ENCODE data around the gene SMARCD3.

DNA sequence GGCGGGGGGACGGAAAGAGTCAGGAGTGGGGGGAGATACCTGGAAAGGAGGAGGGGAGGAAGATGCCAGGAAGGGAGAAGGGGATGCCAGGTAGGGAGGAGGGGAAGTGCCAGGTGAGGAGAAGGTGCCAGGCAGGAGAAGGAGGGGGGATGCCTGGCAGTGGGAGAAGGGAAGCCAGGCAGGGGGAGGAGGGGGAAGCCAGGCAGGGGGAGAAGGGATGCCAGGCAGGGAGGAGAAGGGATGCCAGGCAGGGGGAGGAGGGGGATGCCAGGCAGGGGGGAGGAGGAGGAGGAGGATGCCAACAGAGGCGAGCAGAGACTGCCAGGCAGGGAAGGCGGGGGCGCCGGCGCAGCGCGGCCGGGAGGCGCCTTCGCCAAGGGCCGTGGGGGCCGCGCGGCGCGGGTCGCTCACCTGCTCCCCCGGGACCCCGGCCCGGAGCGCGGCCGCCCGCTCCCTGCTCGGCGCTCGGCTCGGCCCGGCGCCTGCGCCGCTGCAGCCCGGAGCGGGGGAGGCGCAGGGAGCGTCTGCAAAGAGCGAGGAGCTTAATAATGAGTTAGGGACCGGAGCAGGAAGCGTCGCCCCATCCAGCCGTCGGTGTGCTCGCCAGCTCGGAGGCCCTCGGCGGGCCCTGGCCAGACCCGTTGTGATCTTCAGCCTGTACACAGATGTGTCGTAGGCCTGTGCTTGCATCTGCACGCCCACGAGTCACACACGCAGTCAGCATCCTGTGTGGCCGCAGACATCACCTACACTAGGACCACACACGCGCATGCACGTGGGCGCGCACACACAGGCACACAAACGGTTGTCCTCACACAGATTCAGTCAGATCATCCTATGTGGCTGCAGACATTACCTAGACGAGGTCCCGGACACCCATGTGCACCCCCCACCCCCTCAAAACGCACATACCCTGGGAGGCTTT is 28.4 kb upstream of the SMARCD3 start:
- TF ChIP-seq, protein P1, sequence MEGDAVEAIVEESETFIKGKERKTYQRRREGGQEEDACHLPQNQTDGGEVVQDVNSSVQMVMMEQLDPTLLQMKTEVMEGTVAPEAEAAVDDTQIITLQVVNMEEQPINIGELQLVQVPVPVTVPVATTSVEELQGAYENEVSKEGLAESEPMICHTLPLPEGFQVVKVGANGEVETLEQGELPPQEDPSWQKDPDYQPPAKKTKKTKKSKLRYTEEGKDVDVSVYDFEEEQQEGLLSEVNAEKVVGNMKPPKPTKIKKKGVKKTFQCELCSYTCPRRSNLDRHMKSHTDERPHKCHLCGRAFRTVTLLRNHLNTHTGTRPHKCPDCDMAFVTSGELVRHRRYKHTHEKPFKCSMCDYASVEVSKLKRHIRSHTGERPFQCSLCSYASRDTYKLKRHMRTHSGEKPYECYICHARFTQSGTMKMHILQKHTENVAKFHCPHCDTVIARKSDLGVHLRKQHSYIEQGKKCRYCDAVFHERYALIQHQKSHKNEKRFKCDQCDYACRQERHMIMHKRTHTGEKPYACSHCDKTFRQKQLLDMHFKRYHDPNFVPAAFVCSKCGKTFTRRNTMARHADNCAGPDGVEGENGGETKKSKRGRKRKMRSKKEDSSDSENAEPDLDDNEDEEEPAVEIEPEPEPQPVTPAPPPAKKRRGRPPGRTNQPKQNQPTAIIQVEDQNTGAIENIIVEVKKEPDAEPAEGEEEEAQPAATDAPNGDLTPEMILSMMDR (IDR thresholded peaks at IDR 0.05; ENCODE audit: low read length), result no peak
- TF ChIP-seq EZH2 (IDR thresholded peaks at IDR 0.05; ENCODE audit: borderline replicate concordance, low read length), result no peak
